Heart right ventricle (tissue), 16 donors: ENCODE data around the gene SEPSECS. TPM values are rescaled to one million over a fixed set of nuclear protein-coding genes. Genes with fewer than 3 reads are reported as not detected.

Source experiments
- ATAC-seq, 8 donors: fragments of 200-7000 bp; cut with Tn5 transposase; one replicate each; pipeline ENCODE4 v1.9.1; 2020; ENCODE audit warnings: mild to moderate bottlenecking in 8 of 8, moderate library complexity in 8 of 8, moderate number of reproducible peaks in 1 of 8
- DNase-seq, 2 donors: peaks; one replicate each; pipeline ENCODE4 v3.0.0-alpha.2; 2020
- H3K27ac ChIP-seq, 10 donors: fragments of 200-600 bp; sonication (generic) in 2 of 10; one replicate each; pipeline versions ENCODE4 v1.5.0 to v1.8.0; 2020 to 2022; ENCODE audit warnings: mild to moderate bottlenecking in 3 of 10
- H3K27me3 ChIP-seq, 7 donors: fragments of 200-600 bp; one replicate each; pipeline ENCODE4 v1.8.0; 2021 to 2022; ENCODE audit warnings: mild to moderate bottlenecking in 2 of 7
- H3K36me3 ChIP-seq, 9 donors: fragments of 200-600 bp; sonication (generic) in 1 of 9; one replicate each; pipeline versions ENCODE4 v1.5.0 to v1.8.0; 2020 to 2022; ENCODE audit warnings: mild to moderate bottlenecking in 2 of 9
- H3K4me1 ChIP-seq, 9 donors: fragments of 200-600 bp; sonication (generic) in 1 of 9; one replicate each; pipeline versions ENCODE4 v1.5.0 to v1.8.0; 2020 to 2022; ENCODE audit warnings: mild to moderate bottlenecking in 4 of 9
- H3K4me3 ChIP-seq, 10 donors: fragments of 200-600 bp; sonication (generic) in 2 of 10; one replicate each; pipeline versions ENCODE4 v1.5.0 to v1.8.0; 2020 to 2022; ENCODE audit warnings: mild to moderate bottlenecking in 7 of 10, moderate library complexity in 2 of 10
- H3K9me3 ChIP-seq, 11 donors: fragments of 200-600 bp in 10 of 11; sonication (generic) in 2 of 11; one replicate each; pipeline versions ENCODE4 v1.5.0 to v1.8.0; 2013 to 2022; ENCODE audit warnings: mild to moderate bottlenecking in 2 of 11, control low read depth in 1 of 11, moderate library complexity in 1 of 11
- WGBS, 2 donors: extraction: QIAGEN DNeasy Blood & Tissue Kit; methylation state at CpG; one replicate each; pipeline ENCODE4 v1.1.7; 2013; ENCODE audit warnings: inconsistent platforms in 1 of 2; 5-methylcytosine and 5-hydroxymethylcytosine counted together
- intact Hi-C, 10 donors: fragments of 100-400 bp; cut with DNase I; formaldehyde crosslinking; loops; one replicate each; pipeline versions ENCODE4 v1.11.1 to v1.14.2; 2022
- polyA plus RNA-seq, 2 donors: library from polyadenylated mRNA; stranded (reverse); fragments of 200-250 nt; gene quantifications; one replicate each; pipeline ENCODE4 v1.2.3, GENCODE V29; 2013
- total RNA-seq, 10 donors: library from RNA; stranded (reverse); fragmentation: NEBNext Ultra II Directional in 3 of 10; extraction: Animal tissue kit (Norgen Biotek cat#: 25700) in 3 of 10; gene quantifications; one replicate each; pipeline versions ENCODE4 v1.2.1 to v1.2.4, GENCODE V29; 2021 to 2023
- TF ChIP-seq, protein P1 (sequence below), 9 donors: fragments of 200-600 bp; sonication (generic) in 2 of 9; IDR thresholded peaks; one replicate each; pipeline versions ENCODE4 v1.5.0 to v1.8.0; 2021 to 2022; ENCODE audit warnings: antibody characterized with exemption in 9 of 9, mild to moderate bottlenecking in 5 of 9, moderate library complexity in 1 of 9
- donor health status: Arrhythmogenic right ventricular cardiomyopathy.
- donor health status: ischemic (EF 13 %, LVEDD 7.1; RV severe dilation, severe dysfunction).
- donor health status: healthy with polysubstance abuse.
- donor health status: DM: no; HTN: yes; CAD: no.
- donor health status: DM: no; HTN: no; CAD: no.
- donor health status: ischemic (EF 25% LVEDD 6.9; RV normal size, moderate dysfunction).
- donor health status: ischemic (EF 25% LVEDD 5.7; RV mildly dilated, moderate dysfunction).
- donor health status: healthy.
- donor health status: DM: yes; HTN: yes; CAD: no.
- donor health status: Ischemic cardiomyopathy.
- donor health status: ischemic (EF 35%, LVEDD 5.7; RV mildly dilated, moderate dysfunction).
- donor health status: nonischemic (EF 11% LVEDD 7.7; RV severe dilation, severe dysfunction).
- donor health status: DM: yes; HTN: yes; CAD: no.
- donor health status: PGD.
- donor health status: ischemic (EF 29% LVEDD 5.4; RV normal size, mild dysfunction).
- donor health status: nonischemic (EF 23%, LVEDD 6.1; RV moderate dilation, normal function).

SEPSECS gene
- total and polyA plus RNA-seq, 12 donors = 1.3 to 9.1 (median 6.0) TPM

DNA sequence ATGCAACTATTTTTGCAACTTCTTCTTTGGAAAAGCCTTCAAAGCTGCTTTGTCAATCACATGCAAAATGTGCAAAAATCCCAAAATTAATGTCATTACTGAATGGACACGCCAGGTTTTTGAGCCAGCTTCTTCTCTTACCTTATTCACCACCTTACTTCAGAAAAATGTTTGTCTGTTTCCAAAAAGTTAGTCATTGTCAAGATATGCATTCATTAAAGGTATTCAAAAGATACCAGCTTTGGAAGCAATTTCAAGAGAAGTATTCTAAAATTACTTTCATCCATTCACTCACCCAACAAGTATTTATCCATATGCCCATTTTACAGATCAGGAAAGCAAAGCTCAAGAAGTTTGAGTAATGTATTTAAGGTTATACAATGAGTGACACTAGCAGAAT lies 2.3 kb upstream of the SEPSECS start:
- Histone ChIP-seq H3K4me3 (no peak overlapping the region), H3K9me3 (no peaks in the 10 kb centered on the region), H3K36me3 (peaks cover 0 to 21% (median 0%) of the 10 kb centered on the region in 9 donors), H3K27ac (no peak overlapping the region), H3K27me3 (no peaks in the 10 kb centered on the region), H3K4me1 (peaks cover 0 to 37% (median 19%) of the 10 kb centered on the region in 9 donors)
- WGBS, 2 donors = 90 to 95% methylated on average over 1 of the region's 1 CpG
- TF ChIP-seq, protein P1, sequence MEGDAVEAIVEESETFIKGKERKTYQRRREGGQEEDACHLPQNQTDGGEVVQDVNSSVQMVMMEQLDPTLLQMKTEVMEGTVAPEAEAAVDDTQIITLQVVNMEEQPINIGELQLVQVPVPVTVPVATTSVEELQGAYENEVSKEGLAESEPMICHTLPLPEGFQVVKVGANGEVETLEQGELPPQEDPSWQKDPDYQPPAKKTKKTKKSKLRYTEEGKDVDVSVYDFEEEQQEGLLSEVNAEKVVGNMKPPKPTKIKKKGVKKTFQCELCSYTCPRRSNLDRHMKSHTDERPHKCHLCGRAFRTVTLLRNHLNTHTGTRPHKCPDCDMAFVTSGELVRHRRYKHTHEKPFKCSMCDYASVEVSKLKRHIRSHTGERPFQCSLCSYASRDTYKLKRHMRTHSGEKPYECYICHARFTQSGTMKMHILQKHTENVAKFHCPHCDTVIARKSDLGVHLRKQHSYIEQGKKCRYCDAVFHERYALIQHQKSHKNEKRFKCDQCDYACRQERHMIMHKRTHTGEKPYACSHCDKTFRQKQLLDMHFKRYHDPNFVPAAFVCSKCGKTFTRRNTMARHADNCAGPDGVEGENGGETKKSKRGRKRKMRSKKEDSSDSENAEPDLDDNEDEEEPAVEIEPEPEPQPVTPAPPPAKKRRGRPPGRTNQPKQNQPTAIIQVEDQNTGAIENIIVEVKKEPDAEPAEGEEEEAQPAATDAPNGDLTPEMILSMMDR (IDR thresholded peaks at IDR 0.05) = no peak
- no peak for DNase-seq
- intact Hi-C loops = loop anchor here in 7 of 10 donors (5.0 to 10.0 kb wide), 5 partner anchors 70 to 202 kb away; partner anchors contain the start of genes PI4K2B (in 4 of the 7) and ZCCHC4 (in 4 of the 7)
- ATAC-seq = no peak

DNA sequence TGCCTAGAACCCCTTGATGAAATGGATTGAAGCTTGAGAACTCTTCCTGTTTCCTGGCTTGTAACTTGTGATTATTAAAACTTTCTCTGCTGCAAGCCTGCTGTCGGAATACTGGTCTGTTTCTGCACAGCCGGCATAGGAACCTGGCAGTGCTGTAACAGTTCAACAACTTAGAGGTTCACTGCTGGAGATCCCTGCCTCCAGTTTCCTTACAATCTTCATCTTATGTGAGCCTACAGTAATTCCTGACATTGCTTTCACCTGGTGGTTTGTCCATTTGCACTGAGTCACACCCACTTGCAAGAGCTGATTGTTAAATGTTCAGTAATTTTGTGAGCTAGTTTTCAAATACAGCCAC lies 1.3 kb upstream of the SEPSECS start:
- intact Hi-C loops = loop anchor here in 7 of 10 donors (5.0 to 10.0 kb wide), 5 partner anchors 71 to 203 kb away; partner anchors contain the start of genes PI4K2B (in 4 of the 7) and ZCCHC4 (in 4 of the 7)
- peaks cover 0 to 23% (median under 1%) of the 10 kb centered on the region in 9 donors for H3K36me3 ChIP-seq
- TF ChIP-seq, protein P1 (IDR thresholded peaks at IDR 0.05) = no peak
- 26 to 67% methylated on average over 2 of the region's 2 CpGs for WGBS, 2 donors
- DNase-seq (no peak), ATAC-seq (no peak)
- no peaks in the 10 kb centered on the region for H3K9me3 ChIP-seq
- H3K4me1 ChIP-seq = peaks cover 0 to 37% (median 19%) of the 10 kb centered on the region in 9 donors
- no peaks in the 10 kb centered on the region for H3K27me3 ChIP-seq
- H3K4me3 ChIP-seq = peak overlapping the region in 9 of 10 donors; percentile 57 to 99 (median 83)
- peak overlapping the region in 6 of 10 donors; percentile 93 to 99 (median 96) for H3K27ac ChIP-seq

DNA sequence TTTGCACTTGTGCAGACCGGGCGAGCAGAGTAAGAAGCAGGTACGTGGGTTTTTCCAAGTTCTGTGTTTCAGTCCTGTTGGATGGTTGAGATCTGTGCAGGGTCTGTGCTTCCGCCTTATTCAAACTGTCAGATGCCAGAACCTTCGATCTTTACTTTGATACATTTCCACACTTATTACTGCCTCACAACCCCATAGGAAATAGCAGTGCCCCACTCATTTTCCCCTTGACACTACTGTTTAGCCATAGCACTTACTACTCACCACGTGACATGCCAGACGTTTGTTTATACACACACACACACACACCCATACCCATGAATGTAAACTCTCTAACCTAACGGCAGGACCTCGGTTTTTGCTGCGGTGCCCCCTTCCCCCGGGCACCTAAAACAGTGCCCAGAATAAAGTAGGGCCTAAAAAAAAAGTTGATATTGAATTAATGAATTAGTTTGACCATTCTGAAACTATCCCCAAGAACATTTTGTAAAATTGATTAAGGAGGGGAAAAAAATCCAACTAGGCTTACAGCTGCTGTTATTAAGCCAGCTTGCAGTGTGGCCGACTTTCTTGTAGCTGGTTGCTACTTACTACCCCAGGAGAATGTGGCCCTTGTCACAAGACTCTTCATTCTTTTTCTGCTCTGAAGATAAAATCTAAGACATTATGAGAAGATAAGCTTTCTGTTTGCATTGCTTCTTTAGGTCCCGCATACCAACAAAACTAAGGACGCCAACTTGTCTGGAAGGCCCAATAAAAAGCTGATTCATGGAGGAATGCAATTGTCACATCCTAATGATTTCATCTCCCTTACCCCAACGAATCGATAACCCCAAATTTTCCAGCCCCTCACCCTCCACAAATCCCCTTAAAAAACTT lies 704 bp upstream of the SEPSECS start:
- intact Hi-C loops = loop anchor here in 7 of 10 donors (1.0 to 10.0 kb wide), 6 partner anchors 71 to 204 kb away; partner anchors contain the start of genes PI4K2B (in 4 of the 7) and ZCCHC4 (in 4 of the 7)
- Histone ChIP-seq H3K27me3 (no peaks in the 10 kb centered on the region), H3K4me3 (peak overlapping the region; percentile 57 to 99 (median 82)), H3K36me3 (peaks cover 0 to 23% (median 7%) of the 10 kb centered on the region in 9 donors), H3K9me3 (no peaks in the 10 kb centered on the region), H3K27ac (peak overlapping the region; percentile 79 to 99 (median 94)), H3K4me1 (peaks cover 0 to 37% (median 19%) of the 10 kb centered on the region in 9 donors)
- peak; percentile 5 to 71 (median 56) for ATAC-seq
- 11 to 23% methylated on average over 16 of the region's 16 CpGs for WGBS, 2 donors
- DNase-seq = peak in 1 of 2 donors; percentile 16
- TF ChIP-seq, protein P1 (IDR thresholded peaks at IDR 0.05) = no peak

DNA sequence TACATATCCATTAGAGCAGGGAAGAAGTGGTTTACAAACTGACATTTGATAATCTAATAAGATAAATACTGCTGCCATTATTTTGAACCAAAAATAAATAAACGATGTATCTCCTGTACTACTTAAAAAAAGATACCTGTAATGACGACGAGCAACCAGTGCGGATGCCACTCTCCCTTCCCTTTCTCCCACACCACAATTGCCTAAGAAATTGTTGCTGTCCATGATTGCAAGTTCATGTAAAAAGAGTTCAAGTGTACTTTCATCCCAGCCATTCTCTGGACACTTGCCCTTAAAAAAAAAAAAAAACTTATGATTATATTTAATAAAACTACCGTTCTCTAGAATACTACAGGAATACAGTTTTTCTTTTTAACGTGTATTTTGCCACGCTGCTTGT lies 1.4 kb downstream of the SEPSECS start:
- peaks cover 0 to 37% (median 19%) of the 10 kb centered on the region in 9 donors for H3K4me1 ChIP-seq
- 89 to 93% methylated on average over 7 of the region's 7 CpGs for WGBS, 2 donors
- intact Hi-C loops = loop anchor here in 1 of 10 donors (10.0 kb wide), 1 partner anchor 574 kb away; the partner anchor contains the start of gene DHX15

More for the DNA sequence above, 1.4 kb downstream of the SEPSECS start:
- Histone ChIP-seq H3K27ac (peak overlapping the region in 1 of 10 donors; percentile 99), H3K9me3 (no peaks in the 10 kb centered on the region), H3K4me3 (peak overlapping the region in 1 of 10 donors; percentile 93), H3K36me3 (peaks cover 0 to 32% (median 9%) of the 10 kb centered on the region in 9 donors), H3K27me3 (no peaks in the 10 kb centered on the region)
- DNase-seq = no peak
- ATAC-seq = no peak
- TF ChIP-seq, protein P1 (IDR thresholded peaks at IDR 0.05) = no peak
